Gastroesophageal sphincter (tissue), 3 donors: Measurements from ENCODE around the gene PPM1A.

Source experiments
- EP300 ChIP-seq: sonication (generic); formaldehyde crosslinking; IDR thresholded peaks from one replicate; pipeline ENCODE4 v1.6.1; 2017; ENCODE audit warnings: antibody characterized with exemption, mild to moderate bottlenecking
- POLR2A ChIP-seq, 2 donors: fragments of 450-650 bp; IDR thresholded peaks; one replicate each; pipeline ENCODE4 v1.6.1; 2017; ENCODE audit warnings: antibody characterized with exemption in 2 of 2, mild to moderate bottlenecking in 2 of 2, moderate library complexity in 1 of 2
- POLR2AphosphoS5 ChIP-seq: sonication (generic); formaldehyde crosslinking; IDR thresholded peaks from one replicate; pipeline ENCODE4 v1.6.1; 2017; ENCODE audit warnings: antibody characterized with exemption
- TF ChIP-seq, protein P1 (sequence below), 4 experiments: fragments of 200-600 bp in 2 of 4; fragments of 450-650 bp in 2 of 4; sonication (generic) in 1 of 4; IDR thresholded peaks; one replicate each; pipeline ENCODE4 v1.5.1; 2017 to 2019; ENCODE audit warnings: antibody characterized with exemption in 4 of 4, mild to moderate bottlenecking in 2 of 4, moderate library complexity in 2 of 4

- TF ChIP-seq POLR2AphosphoS5 (no peak), POLR2A (IDR thresholded peaks at IDR 0.05) (no peak), EP300 (no peak)
- TF ChIP-seq, protein P1, sequence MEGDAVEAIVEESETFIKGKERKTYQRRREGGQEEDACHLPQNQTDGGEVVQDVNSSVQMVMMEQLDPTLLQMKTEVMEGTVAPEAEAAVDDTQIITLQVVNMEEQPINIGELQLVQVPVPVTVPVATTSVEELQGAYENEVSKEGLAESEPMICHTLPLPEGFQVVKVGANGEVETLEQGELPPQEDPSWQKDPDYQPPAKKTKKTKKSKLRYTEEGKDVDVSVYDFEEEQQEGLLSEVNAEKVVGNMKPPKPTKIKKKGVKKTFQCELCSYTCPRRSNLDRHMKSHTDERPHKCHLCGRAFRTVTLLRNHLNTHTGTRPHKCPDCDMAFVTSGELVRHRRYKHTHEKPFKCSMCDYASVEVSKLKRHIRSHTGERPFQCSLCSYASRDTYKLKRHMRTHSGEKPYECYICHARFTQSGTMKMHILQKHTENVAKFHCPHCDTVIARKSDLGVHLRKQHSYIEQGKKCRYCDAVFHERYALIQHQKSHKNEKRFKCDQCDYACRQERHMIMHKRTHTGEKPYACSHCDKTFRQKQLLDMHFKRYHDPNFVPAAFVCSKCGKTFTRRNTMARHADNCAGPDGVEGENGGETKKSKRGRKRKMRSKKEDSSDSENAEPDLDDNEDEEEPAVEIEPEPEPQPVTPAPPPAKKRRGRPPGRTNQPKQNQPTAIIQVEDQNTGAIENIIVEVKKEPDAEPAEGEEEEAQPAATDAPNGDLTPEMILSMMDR (IDR thresholded peaks at IDR 0.05), result no peak
Measured at GRCh38 chr14:60309867-60310552, 61.0 kb downstream of the PPM1A start.
